ENCODE results near the gene SNX32.
"Not testable (repeated sequence)": the region's sequence is repeated elsewhere in the genome, so short reads cannot be mapped to it uniquely, and the experiment has no call there.

The SNX32 gene

DNA sequence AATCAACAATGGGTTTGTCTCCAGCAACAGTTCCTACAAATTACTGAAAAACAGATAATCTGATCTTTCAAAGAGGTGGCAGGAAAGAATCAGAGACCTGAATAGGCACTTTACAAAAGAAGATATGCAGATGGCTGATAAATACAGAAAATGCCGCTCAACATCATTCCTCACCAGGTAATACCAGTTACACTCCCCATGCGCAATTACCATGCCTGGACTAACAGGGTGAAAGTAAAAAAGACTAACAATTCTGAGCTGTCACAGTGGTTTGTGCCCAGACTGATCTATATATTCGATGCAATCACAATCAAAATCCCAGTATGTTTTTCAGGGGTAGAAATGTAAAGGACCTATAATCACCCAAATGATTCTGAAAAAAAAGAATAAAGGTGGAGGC is 10.0 kb downstream of the SNX32 start:
- H4K20me1 ChIP-seq (ENCODE audit: insufficient read depth, low read length), result no peaks in the 10 kb centered on the region
- H2AFZ ChIP-seq (ENCODE audit: low read length), result no peak overlapping the region
- no peaks in the 10 kb centered on the region for H3K79me2 ChIP-seq (ENCODE audit: low read length)
- no peak for DNase-seq
- H3K27me3 ChIP-seq (replicated peaks; ENCODE audit: insufficient read depth, low read length), result no peaks in the 10 kb centered on the region
- no peaks in the 10 kb centered on the region for H3K9me3 ChIP-seq (replicated peaks; ENCODE audit: insufficient read depth, low read length)
- TF ChIP-seq EZH2 (optimal IDR thresholded peaks at IDR 0.05; ENCODE audit: low read depth, low read length), result no peak
- TF ChIP-seq, protein P1, sequence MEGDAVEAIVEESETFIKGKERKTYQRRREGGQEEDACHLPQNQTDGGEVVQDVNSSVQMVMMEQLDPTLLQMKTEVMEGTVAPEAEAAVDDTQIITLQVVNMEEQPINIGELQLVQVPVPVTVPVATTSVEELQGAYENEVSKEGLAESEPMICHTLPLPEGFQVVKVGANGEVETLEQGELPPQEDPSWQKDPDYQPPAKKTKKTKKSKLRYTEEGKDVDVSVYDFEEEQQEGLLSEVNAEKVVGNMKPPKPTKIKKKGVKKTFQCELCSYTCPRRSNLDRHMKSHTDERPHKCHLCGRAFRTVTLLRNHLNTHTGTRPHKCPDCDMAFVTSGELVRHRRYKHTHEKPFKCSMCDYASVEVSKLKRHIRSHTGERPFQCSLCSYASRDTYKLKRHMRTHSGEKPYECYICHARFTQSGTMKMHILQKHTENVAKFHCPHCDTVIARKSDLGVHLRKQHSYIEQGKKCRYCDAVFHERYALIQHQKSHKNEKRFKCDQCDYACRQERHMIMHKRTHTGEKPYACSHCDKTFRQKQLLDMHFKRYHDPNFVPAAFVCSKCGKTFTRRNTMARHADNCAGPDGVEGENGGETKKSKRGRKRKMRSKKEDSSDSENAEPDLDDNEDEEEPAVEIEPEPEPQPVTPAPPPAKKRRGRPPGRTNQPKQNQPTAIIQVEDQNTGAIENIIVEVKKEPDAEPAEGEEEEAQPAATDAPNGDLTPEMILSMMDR (IDR thresholded peaks at IDR 0.05; ENCODE audit: low read length), result no peak
- TF ChIP-seq EZH2phosphoT487 (IDR thresholded peaks at IDR 0.05; ENCODE audit: low read length), result no peak
- no peak overlapping the region for H3K27ac ChIP-seq (ENCODE audit: low read length)
- H3K4me2 ChIP-seq (ENCODE audit: low read depth, low read length), result no peak overlapping the region
- H3F3A ChIP-seq (ENCODE audit: insufficient read depth, low read length), result no peaks in the 10 kb centered on the region
- H3K4me1 ChIP-seq (ENCODE audit: low read length), result no peaks in the 10 kb centered on the region
- H3K9me2 ChIP-seq (replicated peaks; ENCODE audit: insufficient read depth, low read length), result no peaks in the 10 kb centered on the region
- no peak overlapping the region for H3K4me3 ChIP-seq (ENCODE audit: low read length)
- no peak overlapping the region for H3K9ac ChIP-seq (ENCODE audit: low read length)
- no peaks in the 10 kb centered on the region for H3K36me3 ChIP-seq (replicated peaks; ENCODE audit: insufficient read depth, low read length)

DNA sequence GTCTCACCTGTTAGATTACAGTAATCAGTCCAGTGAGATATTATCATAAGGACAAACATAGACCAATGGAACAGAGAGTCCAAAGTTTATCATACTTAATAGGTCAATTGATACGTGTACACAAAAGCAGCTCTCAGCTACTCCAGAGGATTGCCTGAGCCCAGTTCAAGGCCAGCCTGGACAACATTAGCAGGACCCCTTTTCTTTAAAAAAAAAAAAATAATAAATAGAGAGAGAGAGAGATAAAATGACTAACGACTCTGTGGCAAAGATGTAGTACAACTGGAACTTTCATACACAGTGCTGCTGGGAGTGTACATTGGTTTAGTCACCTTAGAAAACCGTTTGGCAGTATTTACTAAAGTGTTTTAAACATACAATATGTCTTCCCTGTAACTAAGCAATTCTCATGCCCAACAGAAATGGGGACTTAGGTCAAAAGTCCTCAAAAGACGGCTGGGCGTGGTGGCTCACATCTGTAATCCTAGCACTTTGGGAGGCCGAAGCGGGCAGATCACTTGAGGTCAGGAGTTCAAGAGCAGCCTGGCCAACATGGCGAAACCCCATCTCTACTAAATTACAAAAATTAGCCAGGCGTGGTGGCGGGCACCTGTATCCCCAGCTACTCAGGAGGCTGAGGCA is 10.6 kb downstream of the SNX32 start:
- no peaks in the 10 kb centered on the region for H3K4me1 ChIP-seq (ENCODE audit: low read length)
- TF ChIP-seq EZH2 (optimal IDR thresholded peaks at IDR 0.05; ENCODE audit: low read depth, low read length), result no peak
- TF ChIP-seq EZH2phosphoT487 (IDR thresholded peaks at IDR 0.05; ENCODE audit: low read length), result no peak
- no peak overlapping the region for H2AFZ ChIP-seq (ENCODE audit: low read length)
- DNase-seq, result no peak
- no peak overlapping the region for H3K4me2 ChIP-seq (ENCODE audit: low read depth, low read length)
- no peaks in the 10 kb centered on the region for H3K79me2 ChIP-seq (ENCODE audit: low read length)
- H3K9me2 ChIP-seq (replicated peaks; ENCODE audit: insufficient read depth, low read length), result no peaks in the 10 kb centered on the region
- H3K27me3 ChIP-seq (replicated peaks; ENCODE audit: insufficient read depth, low read length), result no peaks in the 10 kb centered on the region
- H3K9me3 ChIP-seq (replicated peaks; ENCODE audit: insufficient read depth, low read length), result no peaks in the 10 kb centered on the region
- H3F3A ChIP-seq (ENCODE audit: insufficient read depth, low read length), result no peaks in the 10 kb centered on the region
- no peak overlapping the region for H3K27ac ChIP-seq (ENCODE audit: low read length)
- no peaks in the 10 kb centered on the region for H4K20me1 ChIP-seq (ENCODE audit: insufficient read depth, low read length)
- no peaks in the 10 kb centered on the region for H3K36me3 ChIP-seq (replicated peaks; ENCODE audit: insufficient read depth, low read length)
- H3K4me3 ChIP-seq (ENCODE audit: low read length), result no peak overlapping the region
- H3K9ac ChIP-seq (ENCODE audit: low read length), result no peak overlapping the region

DNA sequence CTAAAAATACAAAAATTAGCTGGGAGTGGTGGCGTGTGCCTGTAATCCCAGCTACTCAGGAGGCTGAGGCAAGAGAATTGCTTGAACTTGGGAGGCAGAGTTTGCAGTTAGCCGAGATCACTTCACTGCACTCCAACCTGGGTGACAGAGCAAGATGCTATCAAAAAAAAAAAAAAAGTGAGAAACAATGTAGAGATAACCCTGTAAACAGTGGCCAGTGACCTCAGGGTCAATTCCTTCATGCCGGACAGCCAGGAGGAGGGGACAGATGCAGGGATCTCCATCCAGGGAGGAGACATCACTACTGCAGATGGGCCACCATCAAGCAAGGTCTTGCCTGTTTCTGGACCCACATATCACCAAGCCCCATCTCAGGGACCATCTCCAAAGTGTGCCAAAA is 14.0 kb downstream of the SNX32 start:
- Histone ChIP-seq H3K27me3 (replicated peaks; ENCODE audit: insufficient read depth, low read length) (no peaks in the 10 kb centered on the region), H3K9me2 (replicated peaks; ENCODE audit: insufficient read depth, low read length) (no peaks in the 10 kb centered on the region), H3K36me3 (replicated peaks; ENCODE audit: insufficient read depth, low read length) (no peaks in the 10 kb centered on the region), H2AFZ (ENCODE audit: low read length) (no peak overlapping the region), H3F3A (ENCODE audit: insufficient read depth, low read length) (no peaks in the 10 kb centered on the region), H3K4me3 (ENCODE audit: low read length) (no peak overlapping the region), H3K79me2 (ENCODE audit: low read length) (no peaks in the 10 kb centered on the region), H3K4me1 (ENCODE audit: low read length) (no peaks in the 10 kb centered on the region), H4K20me1 (ENCODE audit: insufficient read depth, low read length) (no peaks in the 10 kb centered on the region), H3K27ac (ENCODE audit: low read length) (no peak overlapping the region), H3K4me2 (ENCODE audit: low read depth, low read length) (no peak overlapping the region), H3K9ac (ENCODE audit: low read length) (no peak overlapping the region), H3K9me3 (replicated peaks; ENCODE audit: insufficient read depth, low read length) (no peaks in the 10 kb centered on the region)
- DNase-seq, result no peak
- TF ChIP-seq EZH2phosphoT487 (IDR thresholded peaks at IDR 0.05; ENCODE audit: low read length), result no peak

DNA sequence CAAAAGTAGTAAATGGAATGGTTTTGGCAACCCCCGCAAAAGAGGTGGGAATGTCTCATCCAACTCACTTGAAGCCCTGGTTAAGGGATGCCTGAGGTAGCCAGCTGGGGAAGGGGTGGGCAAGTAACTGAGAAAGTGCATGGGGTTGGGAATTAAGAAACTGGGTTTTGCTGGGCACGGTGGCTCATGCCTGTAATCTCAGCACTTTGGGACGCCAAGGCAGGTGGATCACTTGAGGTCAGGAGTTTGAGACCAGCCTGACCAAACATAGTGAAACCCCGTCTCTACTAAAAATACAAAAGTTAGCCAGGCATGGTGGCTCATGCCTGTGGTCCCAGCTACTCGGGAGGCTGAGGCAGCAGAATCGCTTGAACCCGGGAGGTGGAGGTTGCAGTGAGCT is 14.9 kb downstream of the SNX32 start:
- H3K4me2 ChIP-seq (ENCODE audit: low read depth, low read length); H3K9ac ChIP-seq (ENCODE audit: low read length); H3K4me3 ChIP-seq (ENCODE audit: low read length); H3K27me3 ChIP-seq (replicated peaks; ENCODE audit: insufficient read depth, low read length); H3K9me2 ChIP-seq (replicated peaks; ENCODE audit: insufficient read depth, low read length); H3K9me3 ChIP-seq (replicated peaks; ENCODE audit: insufficient read depth, low read length); H3K27ac ChIP-seq (ENCODE audit: low read length); H3F3A ChIP-seq (ENCODE audit: insufficient read depth, low read length); H3K36me3 ChIP-seq (replicated peaks; ENCODE audit: insufficient read depth, low read length); H3K79me2 ChIP-seq (ENCODE audit: low read length); H4K20me1 ChIP-seq (ENCODE audit: insufficient read depth, low read length); H2AFZ ChIP-seq (ENCODE audit: low read length); DNase-seq; H3K4me1 ChIP-seq (ENCODE audit: low read length): not testable (repeated sequence)

DNA sequence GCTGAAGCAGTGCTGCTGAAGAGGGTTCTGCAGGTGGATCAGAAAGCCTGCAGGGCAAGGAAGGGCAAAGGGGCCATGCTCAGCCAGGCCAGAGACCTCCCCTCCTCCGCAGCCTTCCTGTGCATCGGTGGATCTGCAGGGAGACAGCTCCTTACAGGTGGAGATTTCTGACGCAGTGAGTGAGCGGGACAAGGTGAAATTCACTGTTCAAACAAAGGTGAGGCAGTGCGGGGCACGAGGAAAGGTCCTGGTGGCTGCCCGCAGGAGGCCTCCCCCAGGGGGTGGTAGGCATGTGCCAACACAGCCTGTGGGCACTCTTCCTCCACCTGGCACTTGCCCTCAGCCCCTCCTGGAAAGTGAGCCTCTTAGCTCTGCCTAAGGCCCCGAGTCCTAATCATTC is 15.6 kb downstream of the SNX32 start:
- Histone ChIP-seq H3K9ac (ENCODE audit: low read length) (no peak overlapping the region), H2AFZ (ENCODE audit: low read length) (no peak overlapping the region), H3K36me3 (replicated peaks; ENCODE audit: insufficient read depth, low read length) (peaks cover 8% of the 10 kb centered on the region), H4K20me1 (ENCODE audit: insufficient read depth, low read length) (peaks cover 4% of the 10 kb centered on the region; the same call in 1 of the 2 replicates), H3F3A (ENCODE audit: insufficient read depth, low read length) (peaks cover 15% of the 10 kb centered on the region), H3K4me1 (ENCODE audit: low read length) (no peaks in the 10 kb centered on the region), H3K4me3 (ENCODE audit: low read length) (no peak overlapping the region), H3K27me3 (replicated peaks; ENCODE audit: insufficient read depth, low read length) (no peaks in the 10 kb centered on the region), H3K4me2 (ENCODE audit: low read depth, low read length) (no peak overlapping the region), H3K9me3 (replicated peaks; ENCODE audit: insufficient read depth, low read length) (no peaks in the 10 kb centered on the region), H3K79me2 (ENCODE audit: low read length) (peaks cover 6% of the 10 kb centered on the region), H3K27ac (ENCODE audit: low read length) (no peak overlapping the region), H3K9me2 (replicated peaks; ENCODE audit: insufficient read depth, low read length) (no peaks in the 10 kb centered on the region)
- TF ChIP-seq EZH2 (optimal IDR thresholded peaks at IDR 0.05; ENCODE audit: low read depth, low read length), result no peak
- TF ChIP-seq, protein P1 (IDR thresholded peaks at IDR 0.05; ENCODE audit: low read length), result no peak
- no peak for TF ChIP-seq EZH2phosphoT487 (IDR thresholded peaks at IDR 0.05; ENCODE audit: low read length)
- no peak for DNase-seq
